Subcutaneous abdominal adipose tissue (tissue), 5 donors: ENCODE data around the gene PRRG3.

Experiments used
- H3K27ac ChIP-seq: one replicate; pipeline ENCODE4 v1.7.0; 2013; ENCODE audit warnings: low read depth, mild to moderate bottlenecking, inconsistent platforms, low read length, moderate library complexity
- H3K27me3 ChIP-seq, 5 donors: one replicate each; pipeline ENCODE4 v1.7.0; 2013; ENCODE audit warnings: low read length in 5 of 5, inconsistent platforms in 1 of 5; ENCODE audit not compliant: control insufficient read depth in 5 of 5, insufficient read depth in 4 of 5
- H3K36me3 ChIP-seq, 5 donors: one replicate each; pipeline ENCODE4 v1.7.0; 2013; ENCODE audit warnings: low read length in 5 of 5; ENCODE audit not compliant: control insufficient read depth in 5 of 5, insufficient read depth in 5 of 5
- H3K4me1 ChIP-seq, 5 donors: one replicate each; pipeline ENCODE4 v1.7.0; 2013; ENCODE audit warnings: low read length in 5 of 5, mild to moderate bottlenecking in 3 of 5, moderate library complexity in 1 of 5; ENCODE audit not compliant: control insufficient read depth in 5 of 5, insufficient read depth in 5 of 5
- H3K4me3 ChIP-seq, 5 donors: one replicate each; pipeline ENCODE4 v1.7.0; 2013; ENCODE audit warnings: low read length in 5 of 5, low read depth in 1 of 5
- H3K9ac ChIP-seq, 5 donors: one replicate each; pipeline ENCODE4 v1.7.0; 2013; ENCODE audit warnings: low read length in 5 of 5, mild to moderate bottlenecking in 4 of 5, moderate library complexity in 3 of 5
- H3K9me3 ChIP-seq, 5 donors: one replicate each; pipeline ENCODE4 v1.7.0; 2013; ENCODE audit warnings: low read length in 5 of 5; ENCODE audit not compliant: control insufficient read depth in 5 of 5
- donor health status: healthy.
- donor health status: healthy.
- donor health status: healthy.
- donor health status: healthy.
- donor health status: healthy.

Gene PRRG3

GRCh38 chrX:151694661-151695582, at the start of gene PRRG3:
Gene PRRG3, plus strand, starts transcription at chrX:151695458. Its CDS starts 3,357 bp downstream, at chrX:151698815.
- H3K9me3 ChIP-seq = no peaks in the 10 kb centered on the region
- peaks cover 0 to 7% (median 0%) of the 10 kb centered on the region in 5 donors for H3K4me1 ChIP-seq
- H3K4me3 ChIP-seq = peak within 1 kb of the TSS in 3 of 5 donors; percentile 30 to 52 (median 44)
- peaks cover 9 to 28% (median 19%) of the 10 kb centered on the region in 5 donors for H3K27me3 ChIP-seq
- no peaks in the 10 kb centered on the region for H3K36me3 ChIP-seq
- H3K27ac ChIP-seq = no peak within 1 kb of the TSS
- H3K9ac ChIP-seq = no peak within 1 kb of the TSS

GRCh38 chrX:151675121-151675746, 20.0 kb upstream of the PRRG3 start:
- H3K4me3 ChIP-seq = no peak overlapping the region
- H3K36me3 ChIP-seq = no peaks in the 10 kb centered on the region
- no peak overlapping the region for H3K27ac ChIP-seq
- no peak overlapping the region for H3K9ac ChIP-seq
- no peaks in the 10 kb centered on the region for H3K9me3 ChIP-seq
- peaks cover 9 to 25% (median 24%) of the 10 kb centered on the region in 5 donors for H3K27me3 ChIP-seq
- H3K4me1 ChIP-seq = no peaks in the 10 kb centered on the region

- Histone ChIP-seq H3K4me3 (no peak overlapping the region), H3K36me3 (no peaks in the 10 kb centered on the region), H3K9ac (no peak overlapping the region)
Observed at GRCh38 chrX:151676196-151676595, 19.1 kb upstream of the PRRG3 start.

GRCh38 chrX:151679798-151680402, 15.4 kb upstream of the PRRG3 start:
- Histone ChIP-seq H3K4me1 (no peaks in the 10 kb centered on the region), H3K27ac (no peak overlapping the region), H3K36me3 (no peaks in the 10 kb centered on the region), H3K4me3 (no peak overlapping the region), H3K9ac (no peak overlapping the region), H3K27me3 (peaks cover 5 to 21% (median 7%) of the 10 kb centered on the region in 5 donors), H3K9me3 (no peaks in the 10 kb centered on the region)

More at GRCh38 chrX:151676196-151676595, 19.1 kb upstream of the PRRG3 start:
- Histone ChIP-seq H3K27me3 (peaks cover 9 to 27% (median 24%) of the 10 kb centered on the region in 5 donors), H3K9me3 (no peaks in the 10 kb centered on the region), H3K27ac (no peak overlapping the region), H3K4me1 (no peaks in the 10 kb centered on the region)

- Histone ChIP-seq H3K27me3 (peaks cover 5 to 21% (median 7%) of the 10 kb centered on the region in 5 donors), H3K9me3 (no peaks in the 10 kb centered on the region), H3K27ac (no peak overlapping the region), H3K36me3 (no peaks in the 10 kb centered on the region), H3K4me3 (no peak overlapping the region), H3K4me1 (no peaks in the 10 kb centered on the region), H3K9ac (no peak overlapping the region)
Observed at GRCh38 chrX:151680805-151681204, 14.5 kb upstream of the PRRG3 start.

GRCh38 chrX:151687635-151688034, 7.6 kb upstream of the PRRG3 start:
- Histone ChIP-seq H3K36me3 (no peaks in the 10 kb centered on the region), H3K4me3 (no peak overlapping the region), H3K27ac (no peak overlapping the region), H3K27me3 (peaks cover 0 to 3% (median 3%) of the 10 kb centered on the region in 5 donors), H3K9me3 (no peaks in the 10 kb centered on the region), H3K4me1 (no peaks in the 10 kb centered on the region), H3K9ac (no peak overlapping the region)

- no peak overlapping the region for H3K4me3 ChIP-seq
- no peaks in the 10 kb centered on the region for H3K36me3 ChIP-seq
- no peak overlapping the region for H3K27ac ChIP-seq
- no peak overlapping the region for H3K9ac ChIP-seq
- H3K9me3 ChIP-seq = no peaks in the 10 kb centered on the region
- H3K27me3 ChIP-seq = peaks cover 0 to 7% (median 3%) of the 10 kb centered on the region in 5 donors
- H3K4me1 ChIP-seq = no peaks in the 10 kb centered on the region
Observed at GRCh38 chrX:151688695-151689094, 6.6 kb upstream of the PRRG3 start.

GRCh38 chrX:151692825-151693224, 2.4 kb upstream of the PRRG3 start:
- Histone ChIP-seq H3K4me3 (no peak overlapping the region), H3K4me1 (peaks cover 0 to 7% (median 0%) of the 10 kb centered on the region in 5 donors), H3K9ac (no peak overlapping the region), H3K9me3 (no peaks in the 10 kb centered on the region), H3K36me3 (no peaks in the 10 kb centered on the region), H3K27me3 (peaks cover 5 to 18% (median 15%) of the 10 kb centered on the region in 5 donors), H3K27ac (no peak overlapping the region)

- no peaks in the 10 kb centered on the region for H3K9me3 ChIP-seq
- H3K36me3 ChIP-seq = no peaks in the 10 kb centered on the region
- H3K9ac ChIP-seq = no peak overlapping the region
- H3K27me3 ChIP-seq = peaks cover 9 to 27% (median 18%) of the 10 kb centered on the region in 5 donors
- H3K4me3 ChIP-seq = no peak overlapping the region
- H3K27ac ChIP-seq = no peak overlapping the region
- H3K4me1 ChIP-seq = peaks cover 0 to 7% (median 0%) of the 10 kb centered on the region in 5 donors
Observed at GRCh38 chrX:151694121-151694520, 1.1 kb upstream of the PRRG3 start.
